NCI-H1694 treated with DMSO at 0.1 percent for 48 hours (cell line): ENCODE measurements around the gene GMDS.
"Not testable (repeated sequence)": the region's sequence is repeated elsewhere in the genome, so short reads cannot be mapped to it uniquely, and the experiment has no call there.

Experiments
- DNase-seq: peaks from one replicate; lab custom pipeline; 2025; lab: John Stamatoyannopoulos, UW

GMDS gene

DNA sequence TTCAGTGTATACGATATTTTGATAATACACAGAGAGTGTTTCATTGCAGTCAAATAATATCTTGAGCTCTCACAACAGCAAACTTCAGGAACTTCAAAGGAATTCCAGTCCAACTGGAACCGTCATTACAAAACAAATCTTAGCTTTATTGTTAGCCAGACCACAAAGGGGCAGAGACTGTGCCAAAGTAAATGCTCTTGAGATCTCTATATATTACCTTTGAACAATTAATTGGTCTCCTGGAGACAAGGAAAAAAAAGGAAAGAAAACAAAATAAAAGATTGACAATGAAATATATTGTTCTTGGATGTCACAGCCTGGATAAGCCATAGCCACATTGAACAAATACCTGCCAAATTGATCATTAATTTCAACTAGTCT, 565.7 kb downstream of the GMDS start:
- DNase-seq, result no peak

DNA sequence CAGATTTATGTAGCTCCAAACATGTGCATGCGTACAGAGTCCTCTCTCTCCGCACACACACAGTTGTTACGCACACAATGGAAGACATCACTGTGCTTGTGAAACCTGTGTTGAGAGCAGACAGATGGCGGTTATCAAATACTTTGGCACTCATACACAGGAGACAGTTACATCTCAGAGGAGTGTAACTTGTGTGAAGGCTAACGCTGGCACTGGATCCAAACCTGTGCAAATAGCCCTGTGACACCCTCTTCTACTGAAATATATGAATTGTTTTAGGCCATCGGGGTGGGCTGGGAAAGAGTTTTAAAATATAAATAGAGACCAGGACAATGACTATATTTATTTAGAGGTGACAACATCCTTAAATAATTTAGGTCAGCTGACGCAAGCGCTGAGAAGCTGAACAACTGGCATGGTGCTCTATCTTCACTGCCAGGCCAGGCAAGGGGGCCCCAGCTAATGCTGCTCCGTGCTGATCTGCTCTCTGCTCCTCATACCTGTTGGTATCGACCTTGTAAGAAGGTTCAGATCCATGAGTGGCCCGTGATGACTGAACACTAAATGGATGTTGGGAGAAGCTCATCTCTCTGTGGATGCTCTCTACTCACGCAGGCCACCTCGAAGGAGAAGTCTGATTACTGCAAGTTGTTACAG, 566.2 kb downstream of the GMDS start:
- peak; percentile 79 for DNase-seq

GRCh38 chr6:1678201-1678600, 567.2 kb downstream of the GMDS start:
- DNase-seq, result peak; percentile 14

DNA sequence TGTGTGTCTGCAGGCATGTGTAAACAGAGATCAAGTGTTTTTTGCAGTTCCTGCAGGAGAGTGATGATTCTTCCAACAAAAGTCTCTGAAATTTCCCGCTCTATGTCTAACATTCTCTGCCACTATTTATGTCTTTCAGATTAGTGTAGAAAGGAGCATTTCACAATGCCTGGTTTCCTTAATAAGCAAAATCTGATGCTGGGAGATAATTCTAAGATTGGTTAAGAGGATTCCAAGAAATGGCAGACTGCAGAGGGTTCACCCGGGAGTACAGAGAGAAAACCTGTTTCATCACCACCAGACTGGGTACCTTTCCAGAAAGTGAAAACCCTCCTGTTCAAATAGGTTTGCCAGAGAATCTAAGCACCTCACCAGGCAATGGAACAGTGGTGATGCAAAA, 573.0 kb downstream of the GMDS start:
- no peak for DNase-seq

GRCh38 chr6:1670711-1671462, 574.5 kb downstream of the GMDS start:
- no peak for DNase-seq

DNA sequence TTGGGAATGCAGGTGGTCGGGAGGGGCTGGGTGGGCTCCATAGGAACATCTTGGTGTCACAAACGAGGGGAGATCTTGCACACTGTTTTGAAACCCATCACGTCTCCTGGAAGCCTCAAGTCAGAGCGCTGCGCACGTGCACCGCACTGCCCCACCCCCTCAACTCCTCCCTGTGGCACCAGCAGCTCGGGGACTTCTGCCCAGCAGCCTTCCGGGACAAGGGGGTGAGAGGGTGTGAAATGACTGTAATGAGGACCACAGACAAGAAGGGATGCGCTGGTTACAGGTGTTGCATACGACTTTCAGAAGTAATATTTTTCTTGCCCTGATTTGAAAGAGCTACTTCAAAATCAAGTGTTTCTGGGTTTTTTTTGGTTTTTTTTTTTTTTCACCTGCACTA, 575.4 kb downstream of the GMDS start:
- no peak for DNase-seq

DNA sequence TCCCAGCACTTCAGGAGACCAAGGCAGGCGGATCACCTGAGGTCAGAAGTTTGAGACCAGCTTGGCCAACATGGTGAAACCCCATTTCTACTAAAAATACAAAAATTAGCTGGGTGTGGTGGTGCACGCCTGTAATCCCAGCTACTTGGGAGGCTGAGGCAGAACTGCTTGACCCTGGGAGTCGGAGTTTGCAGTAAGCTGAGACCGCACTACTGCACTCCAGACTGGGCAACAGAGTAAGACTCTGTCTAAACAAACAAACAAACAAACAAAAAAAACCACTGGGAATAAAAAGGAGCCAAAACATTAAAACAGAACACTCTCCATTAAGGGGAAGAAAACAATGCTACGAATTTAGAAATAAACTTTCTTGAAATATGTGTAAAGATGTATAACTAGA, 576.9 kb downstream of the GMDS start:
- DNase-seq, result not testable (repeated sequence)

DNA sequence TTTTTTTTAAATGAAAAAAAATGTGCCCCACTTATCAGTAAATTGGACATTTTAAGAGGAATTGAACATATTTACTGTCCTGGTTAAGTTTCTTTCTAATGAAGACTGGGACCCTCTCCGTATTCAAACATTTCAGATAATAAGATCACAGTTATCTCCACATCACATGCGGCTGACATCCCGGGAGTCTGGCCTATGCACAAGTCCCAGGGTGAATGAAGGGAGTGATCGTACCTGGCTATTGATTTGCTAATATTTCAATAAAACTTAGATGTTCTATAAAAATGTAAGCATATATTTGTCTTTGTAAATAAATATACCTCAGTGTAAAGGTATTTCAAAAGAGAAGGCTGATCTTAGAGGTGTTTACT, 577.6 kb downstream of the GMDS start:
- no peak for DNase-seq

DNA sequence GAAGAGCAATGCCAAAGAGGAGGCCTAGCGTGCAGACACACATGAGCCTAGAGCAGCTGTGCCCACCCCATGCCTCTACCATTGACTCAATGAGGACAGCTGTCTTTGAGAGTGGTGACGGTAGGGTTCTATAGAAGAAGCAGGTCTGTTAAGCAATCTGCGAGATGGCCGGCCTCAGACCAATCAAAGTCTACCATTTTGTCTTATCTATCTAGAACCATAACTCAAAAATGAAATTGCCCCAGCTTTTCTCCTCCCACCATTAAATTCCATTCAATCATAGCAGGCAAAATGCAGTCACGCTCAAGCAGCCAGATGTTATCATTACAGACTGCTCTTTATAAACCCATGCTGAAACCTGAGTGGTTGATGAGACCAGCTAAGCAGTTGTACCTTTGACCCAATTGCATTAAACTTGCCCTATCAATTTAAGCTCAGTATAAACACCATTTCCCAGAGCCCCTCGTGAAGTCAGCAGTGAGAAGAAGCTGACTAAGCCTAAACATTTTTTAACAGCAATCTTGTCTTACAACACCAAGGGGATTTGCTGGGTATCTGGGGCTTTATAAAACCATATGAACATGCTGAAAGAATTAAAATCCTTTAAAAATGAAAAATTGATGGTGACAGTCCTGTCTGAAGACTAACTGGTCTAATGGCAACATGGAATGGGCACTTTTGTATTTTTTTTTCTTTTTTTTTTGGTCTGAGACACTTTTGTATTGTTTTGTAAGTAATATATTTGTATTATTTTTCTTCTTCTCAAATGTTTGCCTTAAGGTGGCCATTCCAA, 578.2 kb downstream of the GMDS start:
- DNase-seq, result no peak

GRCh38 chr6:1665214-1665613, 580.2 kb downstream of the GMDS start:
- DNase-seq, result no peak

DNA sequence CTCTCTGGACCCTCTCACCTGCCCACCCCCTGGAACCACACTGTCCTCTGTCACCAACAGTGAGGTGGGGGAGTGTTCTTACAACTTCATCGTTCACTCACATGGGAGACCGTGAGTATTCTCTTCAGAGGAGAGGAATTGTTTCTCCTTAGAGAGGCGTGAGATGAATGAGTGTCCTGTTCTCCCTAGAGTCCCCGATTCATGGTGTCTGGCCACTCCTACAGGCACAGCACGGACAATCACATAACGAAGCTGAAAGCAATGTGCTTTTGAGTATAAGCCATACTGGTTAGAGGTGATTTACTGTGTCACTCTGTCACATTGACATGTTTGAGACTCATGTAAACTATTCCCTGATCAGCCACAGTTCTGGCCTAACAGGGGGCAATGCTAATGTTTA, 581.1 kb downstream of the GMDS start:
- DNase-seq, result no peak

DNA sequence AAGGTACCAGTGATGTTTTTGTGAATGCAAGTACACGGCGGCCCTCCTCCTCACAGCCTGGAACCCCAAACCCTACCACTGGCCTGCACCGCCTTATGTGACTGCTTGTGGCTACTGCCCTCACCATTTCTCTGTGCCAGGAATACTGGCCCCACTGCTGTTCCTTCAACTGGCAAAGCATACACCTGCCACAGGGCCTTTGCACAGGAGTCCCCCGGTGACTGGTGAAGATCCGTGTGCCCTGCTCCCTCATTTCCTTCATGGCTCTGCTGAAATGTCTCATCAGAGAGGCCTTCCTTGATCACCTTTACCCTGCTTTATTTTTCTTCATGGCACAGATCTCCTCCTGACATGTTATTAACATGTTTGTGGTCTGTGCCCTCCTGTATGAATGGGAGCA, 581.9 kb downstream of the GMDS start:
- DNase-seq, result no peak

DNA sequence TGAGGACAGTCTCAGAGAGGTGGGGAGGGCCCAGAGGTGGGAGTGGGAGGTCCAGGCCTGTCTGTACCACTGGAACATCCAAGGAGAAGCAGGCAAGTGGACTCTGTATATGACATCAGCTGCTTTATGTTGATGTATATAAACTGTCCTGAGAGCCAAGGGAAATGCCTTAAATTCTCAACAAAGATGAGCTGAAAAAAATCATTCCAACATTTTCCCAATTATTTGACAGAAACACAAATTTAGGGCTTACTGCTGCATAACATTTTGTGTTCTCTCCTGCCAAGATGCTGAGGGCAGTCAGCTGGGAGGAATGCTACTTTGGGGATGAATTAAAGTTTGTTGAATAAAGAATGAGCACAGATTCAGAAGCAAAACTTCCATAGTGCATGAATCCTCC, 582.9 kb downstream of the GMDS start:
- DNase-seq, result no peak

DNA sequence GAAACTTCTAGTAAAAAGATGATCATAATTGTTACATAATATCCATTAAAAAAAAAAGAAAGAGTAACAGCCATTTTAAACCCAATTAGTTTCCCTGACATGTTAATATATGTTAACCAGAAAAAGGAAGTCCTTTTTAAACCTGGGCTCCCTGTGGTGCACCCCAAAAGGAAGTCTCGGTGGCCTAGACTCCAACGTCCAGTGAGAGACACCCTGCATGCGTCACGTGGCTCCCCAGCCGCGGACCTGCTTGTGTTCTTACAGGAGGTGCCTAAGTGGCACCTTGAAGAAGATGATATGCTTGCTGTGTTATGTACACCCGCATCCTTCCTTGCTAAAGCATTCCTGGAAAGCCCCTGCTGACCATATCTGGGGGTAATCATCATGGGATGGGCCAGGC, 585.6 kb downstream of the GMDS start:
- no peak for DNase-seq

DNA sequence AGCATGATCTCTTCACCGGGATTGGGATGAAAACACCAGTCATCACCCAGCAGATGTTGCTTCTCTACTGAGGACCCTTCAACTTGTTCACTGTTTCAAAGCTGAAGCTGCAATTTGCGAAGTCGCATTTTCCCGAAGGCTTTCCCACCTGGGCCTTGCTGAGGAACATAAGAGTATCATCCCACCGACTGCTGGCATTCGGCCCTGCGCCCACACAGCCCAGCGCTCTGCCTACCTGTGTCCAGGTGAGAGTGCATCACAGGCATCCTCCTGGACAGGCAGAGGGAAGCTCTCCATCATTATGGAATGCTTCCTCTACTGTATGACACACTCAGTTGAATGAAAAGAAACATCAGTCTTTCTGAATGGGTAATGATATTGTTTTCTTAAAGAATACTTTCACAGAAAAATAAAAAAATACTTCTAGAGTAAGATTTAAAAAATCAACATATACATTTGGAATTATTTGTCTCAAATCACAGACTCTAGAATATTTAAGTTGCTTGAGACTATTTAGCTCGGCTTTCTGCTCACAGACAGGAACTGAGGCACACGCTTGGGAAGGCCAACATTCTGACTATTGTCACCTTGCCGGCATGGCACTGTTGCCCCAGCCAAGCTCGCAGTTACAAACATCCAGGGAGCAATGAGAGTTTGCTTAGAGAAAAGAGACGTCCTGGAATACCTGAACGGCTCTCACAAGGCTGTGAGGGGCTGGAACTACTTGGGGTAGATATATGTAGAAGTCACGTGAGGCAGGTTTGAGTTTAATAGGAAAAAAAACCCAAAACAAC, 587.0 kb downstream of the GMDS start:
- DNase-seq, result no peak

- DNase-seq, result no peak
Observed at GRCh38 chr6:1657771-1658165, 587.6 kb downstream of the GMDS start.

DNA sequence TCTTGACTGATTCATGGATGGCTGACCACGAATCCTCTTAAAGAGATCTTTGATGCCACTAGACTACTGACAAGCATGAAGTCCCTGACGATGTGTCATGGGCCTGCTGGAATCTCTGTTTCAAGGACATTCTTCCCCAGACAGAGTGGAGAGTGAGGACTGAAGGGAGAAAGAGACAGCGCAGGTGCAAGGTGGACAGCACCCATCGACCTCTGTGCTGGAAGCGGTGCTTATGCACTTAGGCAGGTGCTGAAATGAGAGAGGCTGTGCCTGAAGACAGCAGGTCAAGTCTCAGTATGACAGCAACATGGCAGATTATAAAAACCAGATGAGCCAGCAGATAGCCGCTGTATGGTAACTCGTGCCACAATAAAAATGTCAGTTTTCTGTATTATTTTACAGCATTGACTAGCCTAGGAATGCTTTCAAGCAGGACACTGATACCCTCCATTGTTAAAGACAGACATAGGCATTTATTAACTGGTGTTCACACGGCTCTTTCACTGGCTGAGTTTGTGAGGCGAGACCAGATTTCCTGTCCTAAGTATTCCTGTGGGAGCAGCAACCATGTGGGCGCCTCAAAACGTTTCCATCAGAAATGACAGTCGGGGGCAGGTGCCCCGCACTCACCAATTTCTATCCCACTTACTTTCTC, 588.2 kb downstream of the GMDS start:
- no peak for DNase-seq

DNA sequence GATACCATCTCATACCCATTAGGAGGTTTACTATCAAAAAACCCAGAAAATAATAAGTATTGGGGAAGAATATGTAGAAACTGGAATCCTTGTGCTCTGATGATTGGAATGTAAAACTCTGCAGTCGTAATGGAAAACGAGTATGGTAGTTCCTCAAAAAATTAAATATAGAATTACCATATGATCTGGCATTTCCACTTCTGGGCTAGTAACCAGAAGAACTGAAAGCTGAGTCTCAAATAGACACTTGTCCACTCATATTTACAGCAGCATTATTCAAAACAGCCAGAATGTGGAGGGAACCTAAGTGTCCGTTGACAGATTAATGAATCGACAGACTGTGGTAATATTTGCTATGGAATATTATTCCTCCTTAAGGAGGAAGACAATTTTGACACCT, 591.4 kb downstream of the GMDS start:
- no peak for DNase-seq

DNA sequence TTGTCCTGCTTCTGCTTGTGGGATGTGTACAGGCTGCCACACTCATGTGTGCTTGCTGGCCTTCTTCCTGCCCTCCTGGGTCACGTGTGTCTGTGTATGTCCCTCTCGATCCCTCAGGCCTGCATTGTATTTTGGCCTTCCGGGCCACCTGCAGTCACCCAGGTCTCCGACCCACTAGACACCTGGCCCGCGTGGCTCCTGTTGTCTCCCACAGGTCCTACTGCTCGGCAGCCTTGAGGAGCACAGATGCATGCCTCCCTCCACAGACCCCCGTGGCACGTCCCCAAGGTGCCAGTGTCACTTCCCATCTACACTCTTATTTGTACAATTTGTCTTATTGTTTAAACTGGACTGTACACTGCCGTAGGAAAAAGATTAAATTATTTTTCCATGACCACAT, 592.6 kb downstream of the GMDS start:
- no peak for DNase-seq

- no peak for DNase-seq
Observed at GRCh38 chr6:1651362-1651761, 594.0 kb downstream of the GMDS start.

GRCh38 chr6:1645466-1646185, 599.8 kb downstream of the GMDS start:
- DNase-seq, result no peak
